HL-60 (cell line): ENCODE measurements around the gene OR3A3.
"Not testable (repeated sequence)": the region's sequence is repeated elsewhere in the genome, so short reads cannot be mapped to it uniquely, and the experiment has no call there.

Source experiments
- DNase-seq, 2 experiments: peaks; one replicate each; pipeline ENCODE4 v3.0.0-alpha.2; 2010 to 2020; ENCODE audit warnings: low read depth in 1 of 2, low spot score in 1 of 2
- H3K27ac ChIP-seq: fragments of 250-450 bp; sonication (Bioruptor Pico); replicated peaks from 2 replicates; pipeline ENCODE4 v1.5.1; 2020; ENCODE audit warnings: mild to moderate bottlenecking, moderate library complexity
- H3K27me3 ChIP-seq: fragments of 250-450 bp; sonication (Bioruptor Pico); 2 replicates; pipeline ENCODE4 v1.5.1; 2021; ENCODE audit warnings: mild to moderate bottlenecking, moderate library complexity; ENCODE audit not compliant: insufficient read depth, poor library complexity, severe bottlenecking
- H3K4me3 ChIP-seq: replicated peaks from 2 replicates; pipeline ENCODE4 v1.5.1; 2011; ENCODE audit warnings: mild to moderate bottlenecking, control low read depth, low read length; ENCODE audit not compliant: insufficient read depth
- CTCF ChIP-seq: IDR thresholded peaks from one replicate; pipeline ENCODE4 v1.5.1; 2011; ENCODE audit warnings: low read length, control low read depth, inconsistent platforms; ENCODE audit not compliant: insufficient read depth
- GABPA ChIP-seq: IDR thresholded peaks from 2 replicates; pipeline ENCODE4 v1.6.1; 2012; ENCODE audit warnings: low read depth
- POLR2AphosphoS5 ChIP-seq: IDR thresholded peaks from 2 replicates; pipeline ENCODE4 v1.6.1; 2012; ENCODE audit warnings: low read depth
- REST ChIP-seq: IDR thresholded peaks from 2 replicates; pipeline ENCODE4 v1.6.1; 2012; ENCODE audit warnings: low read depth; ENCODE audit not compliant: insufficient replicate concordance
- SPI1 ChIP-seq: IDR thresholded peaks from 2 replicates; pipeline ENCODE4 v1.6.1; 2012; ENCODE audit warnings: low read depth, mild to moderate bottlenecking, borderline replicate concordance

The OR3A3 gene

GRCh38 chr17:3401786-3402185 is 9.4 kb upstream of the OR3A3 start:
- TF ChIP-seq SPI1 (no peak), GABPA (no peak), CTCF (no peak), POLR2AphosphoS5 (no peak), REST (no peak)
- DNase-seq, result no peak
- Histone ChIP-seq H3K27me3 (no peaks in the 10 kb centered on the region), H3K27ac (no peak overlapping the region), H3K4me3 (no peak overlapping the region)

GRCh38 chr17:3403856-3404255 is 7.3 kb upstream of the OR3A3 start:
- H3K27ac ChIP-seq, H3K4me3 ChIP-seq, DNase-seq, H3K27me3 ChIP-seq: not testable (repeated sequence)

GRCh38 chr17:3412216-3412615 is 1.0 kb downstream of the OR3A3 start:
- DNase-seq, H3K27ac ChIP-seq, H3K4me3 ChIP-seq, H3K27me3 ChIP-seq: not testable (repeated sequence)

DNA sequence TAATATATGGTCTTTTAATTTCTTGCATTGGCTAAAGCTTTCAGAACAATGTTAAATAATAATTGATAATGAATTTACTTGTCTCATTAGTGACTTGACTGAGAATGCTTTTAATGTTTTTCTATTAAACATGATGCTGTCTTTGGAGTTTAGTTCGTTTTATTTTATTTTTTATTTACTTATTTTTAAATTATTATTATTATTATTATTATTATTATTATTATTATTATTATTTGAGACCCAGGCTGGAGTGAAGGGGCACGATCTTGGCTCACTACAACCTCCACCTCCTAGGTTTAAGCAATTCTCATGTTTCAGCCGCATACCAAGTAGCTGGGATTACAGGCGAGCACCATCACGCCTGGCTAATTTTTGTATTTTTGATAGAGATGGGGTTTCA is 4.4 kb downstream of the OR3A3 start:
- H3K27me3 ChIP-seq, result no peaks in the 10 kb centered on the region
- no peak for DNase-seq
- H3K4me3 ChIP-seq, result no peak overlapping the region
- no peak overlapping the region for H3K27ac ChIP-seq
- TF ChIP-seq GABPA, result no peak
- no peak for TF ChIP-seq REST
- no peak for TF ChIP-seq CTCF

- no peak overlapping the region for H3K4me3 ChIP-seq
- no peak overlapping the region for H3K27ac ChIP-seq
- TF ChIP-seq CTCF, result no peak
- no peak for TF ChIP-seq GABPA
- no peak for TF ChIP-seq REST
- TF ChIP-seq SPI1, result no peak
- no peak for TF ChIP-seq POLR2AphosphoS5
- H3K27me3 ChIP-seq, result no peaks in the 10 kb centered on the region
- DNase-seq, result no peak
These were observed 7.1 kb downstream of the OR3A3 start for GRCh38 chr17:3418222-3418621.
